HG03575 (cell line): Measurements from ENCODE around the gene CCDC34.

ENCODE experiments used
- ATAC-seq: cut with Tn5 transposase; IDR thresholded peaks from one replicate; pipeline ENCODE4 v1.9.1; 2021; ENCODE audit not compliant: unreplicated experiment, insufficient number of reproducible peaks, low FRiP score; ENCODE audit errors: extremely low read depth

The CCDC34 gene, protein sequence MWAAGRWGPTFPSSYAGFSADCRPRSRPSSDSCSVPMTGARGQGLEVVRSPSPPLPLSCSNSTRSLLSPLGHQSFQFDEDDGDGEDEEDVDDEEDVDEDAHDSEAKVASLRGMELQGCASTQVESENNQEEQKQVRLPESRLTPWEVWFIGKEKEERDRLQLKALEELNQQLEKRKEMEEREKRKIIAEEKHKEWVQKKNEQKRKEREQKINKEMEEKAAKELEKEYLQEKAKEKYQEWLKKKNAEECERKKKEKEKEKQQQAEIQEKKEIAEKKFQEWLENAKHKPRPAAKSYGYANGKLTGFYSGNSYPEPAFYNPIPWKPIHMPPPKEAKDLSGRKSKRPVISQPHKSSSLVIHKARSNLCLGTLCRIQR

DNA sequence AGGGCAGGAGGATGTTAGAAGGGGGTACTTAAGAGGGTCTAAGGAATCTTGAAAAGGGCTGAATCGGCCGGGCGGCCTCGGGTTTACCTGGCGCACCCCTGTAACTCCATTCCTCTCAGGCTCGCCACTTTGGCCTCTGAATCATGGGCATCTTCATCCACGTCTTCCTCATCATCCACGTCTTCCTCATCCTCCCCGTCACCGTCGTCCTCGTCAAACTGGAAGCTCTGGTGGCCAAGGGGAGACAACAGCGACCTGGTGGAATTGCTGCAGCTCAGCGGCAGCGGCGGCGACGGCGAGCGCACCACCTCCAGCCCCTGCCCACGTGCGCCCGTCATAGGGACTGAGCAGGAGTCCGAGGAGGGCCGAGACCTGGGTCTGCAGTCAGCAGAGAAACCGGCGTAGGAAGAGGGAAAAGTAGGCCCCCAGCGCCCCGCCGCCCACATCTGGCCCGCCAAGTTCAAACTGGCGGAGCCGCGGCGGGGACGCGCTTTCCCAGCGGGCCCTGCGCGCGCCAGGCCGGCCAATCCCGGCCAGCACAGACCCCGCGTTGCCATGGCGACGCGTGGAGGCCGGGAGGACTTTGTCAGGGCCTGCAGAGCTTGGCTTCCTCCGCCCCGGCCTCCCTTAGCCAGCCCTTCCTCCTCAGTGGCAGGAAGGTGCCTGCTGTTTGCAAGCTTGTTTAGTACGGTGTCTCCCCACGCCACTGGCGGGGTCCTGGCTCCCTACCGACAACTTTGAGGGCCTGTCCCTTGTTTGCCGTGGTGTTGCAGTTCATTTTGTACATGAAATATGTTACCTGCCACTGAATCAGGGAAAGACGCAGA lies at the start of gene CCDC34:
CCDC34 (minus strand) TSS at position 467 of the 827 bp plus-strand sequence; CDS start at position 446, 21 bp downstream.
- ATAC-seq: peak; percentile 94

DNA sequence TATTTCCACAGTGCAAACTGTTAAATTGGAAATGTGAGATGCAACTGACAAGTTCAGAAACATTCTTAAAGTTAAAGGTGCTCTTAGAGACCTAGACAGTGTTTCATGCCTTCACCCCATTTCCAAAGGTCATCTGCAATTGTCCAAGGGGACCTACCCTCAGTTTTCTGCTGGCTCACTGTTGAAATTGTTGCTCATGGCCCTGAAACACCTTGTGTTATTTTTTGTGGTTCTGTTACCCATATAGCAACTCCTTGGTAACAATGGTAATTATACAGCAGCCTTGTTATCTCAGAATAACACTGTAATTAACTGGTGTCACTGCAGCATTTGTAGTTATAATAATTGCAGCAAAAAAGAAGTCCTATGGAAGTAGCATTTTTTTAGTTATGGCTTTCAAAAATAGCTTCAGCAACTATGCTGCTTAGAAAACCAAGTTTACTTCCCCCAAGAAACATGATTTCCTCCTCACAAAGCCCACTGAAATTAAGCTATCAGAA lies 49.2 kb upstream of the CCDC34 start:
- ATAC-seq: no peak

DNA sequence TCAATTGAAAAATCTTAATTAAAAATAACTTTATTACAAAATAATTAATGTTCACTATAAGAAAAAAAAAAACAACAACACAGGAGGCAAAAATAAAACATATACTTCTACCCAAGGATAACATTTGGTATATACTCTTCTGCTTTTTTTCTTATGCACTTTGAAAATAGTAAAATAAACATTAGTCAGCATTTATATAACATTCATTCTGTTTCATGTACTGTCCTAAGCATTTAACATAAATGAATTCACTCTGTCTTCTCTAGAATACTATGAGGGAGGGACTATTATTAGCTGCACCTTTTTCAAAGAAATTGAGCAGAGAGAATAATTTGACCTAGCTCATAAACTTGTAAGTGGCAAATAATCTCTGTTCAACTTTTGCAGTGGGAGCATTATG lies 48.3 kb upstream of the CCDC34 start:
- ATAC-seq: no peak

DNA sequence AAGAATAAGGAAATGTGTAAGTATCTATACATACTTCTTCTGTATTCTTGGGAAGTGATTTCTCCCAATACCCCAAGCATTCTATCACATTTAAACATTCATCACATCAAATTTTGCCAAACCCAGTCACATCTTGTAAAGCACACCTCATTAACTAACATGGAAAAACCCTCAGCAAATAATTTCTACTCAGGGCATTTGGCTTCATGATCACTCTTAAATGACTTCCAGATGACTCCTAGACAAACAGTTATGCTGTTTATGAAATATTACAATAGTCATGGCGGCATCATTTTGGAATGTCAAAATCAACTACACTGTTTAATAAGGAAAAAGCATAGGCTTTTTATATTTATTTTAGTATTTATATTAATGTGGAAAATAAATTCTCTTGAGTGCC lies 47.3 kb upstream of the CCDC34 start:
- no peak for ATAC-seq

DNA sequence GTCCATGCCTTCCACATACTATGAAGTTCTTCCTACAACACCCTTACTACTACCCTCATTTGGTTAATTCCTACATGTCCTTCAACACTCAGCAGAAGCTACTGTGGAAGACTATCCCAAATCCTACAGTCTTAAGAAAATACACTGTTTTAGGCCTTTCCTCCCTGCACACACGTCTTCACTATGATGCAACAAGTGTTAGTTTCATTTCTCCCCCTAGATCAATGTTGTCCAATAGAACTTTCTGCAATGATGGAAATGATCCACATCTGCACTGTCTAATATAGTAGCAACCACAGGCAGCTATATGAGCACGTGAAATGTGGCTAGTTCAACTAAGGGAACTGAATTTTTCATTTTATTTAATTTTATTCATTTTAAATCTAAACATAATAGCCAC lies 46.7 kb upstream of the CCDC34 start:
- ATAC-seq: no peak

DNA sequence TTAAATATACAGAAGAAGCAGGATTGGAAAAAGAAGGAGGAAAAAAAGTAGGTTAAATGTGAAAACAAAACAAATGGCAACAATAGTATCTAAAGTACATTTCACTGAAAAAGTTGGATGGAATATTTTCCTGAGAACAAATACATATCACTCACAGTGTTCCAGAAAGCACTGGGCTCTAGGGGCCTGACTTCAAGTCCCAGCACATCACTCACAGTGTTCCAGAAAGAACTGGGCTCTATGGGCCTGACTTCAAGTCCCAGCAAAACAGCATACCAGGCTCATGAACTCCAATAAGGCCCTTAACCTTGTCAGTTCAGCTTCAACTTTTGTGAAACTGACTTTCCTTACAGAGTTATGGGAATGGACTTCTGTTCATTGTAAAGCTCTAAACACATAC lies 46.0 kb upstream of the CCDC34 start:
- no peak for ATAC-seq

DNA sequence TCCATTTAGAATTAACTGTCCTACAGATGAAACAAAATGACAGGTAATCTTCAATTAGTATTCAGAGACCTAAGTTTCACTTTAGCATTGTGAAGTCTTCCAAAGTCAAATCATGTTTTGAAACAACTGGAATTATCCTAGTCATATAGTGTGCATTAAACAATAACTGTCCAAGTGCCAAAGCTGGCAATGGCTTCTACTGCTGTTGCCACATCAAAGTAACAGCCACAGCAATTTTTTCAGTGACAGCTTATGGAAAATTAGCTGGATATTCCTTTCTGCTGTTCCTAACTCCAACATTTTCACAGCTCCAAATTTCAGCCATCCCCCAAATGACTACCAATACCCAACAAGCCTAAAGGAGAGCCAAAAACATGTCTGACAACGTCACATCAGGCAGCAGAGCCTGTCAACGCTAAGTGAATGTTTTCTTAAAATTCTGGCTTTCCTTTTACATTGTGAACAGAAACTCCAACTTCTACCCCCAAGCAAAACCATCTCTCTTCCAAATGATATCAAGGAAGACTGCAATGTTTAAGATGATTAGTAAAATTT lies 45.3 kb upstream of the CCDC34 start:
- ATAC-seq: no peak

DNA sequence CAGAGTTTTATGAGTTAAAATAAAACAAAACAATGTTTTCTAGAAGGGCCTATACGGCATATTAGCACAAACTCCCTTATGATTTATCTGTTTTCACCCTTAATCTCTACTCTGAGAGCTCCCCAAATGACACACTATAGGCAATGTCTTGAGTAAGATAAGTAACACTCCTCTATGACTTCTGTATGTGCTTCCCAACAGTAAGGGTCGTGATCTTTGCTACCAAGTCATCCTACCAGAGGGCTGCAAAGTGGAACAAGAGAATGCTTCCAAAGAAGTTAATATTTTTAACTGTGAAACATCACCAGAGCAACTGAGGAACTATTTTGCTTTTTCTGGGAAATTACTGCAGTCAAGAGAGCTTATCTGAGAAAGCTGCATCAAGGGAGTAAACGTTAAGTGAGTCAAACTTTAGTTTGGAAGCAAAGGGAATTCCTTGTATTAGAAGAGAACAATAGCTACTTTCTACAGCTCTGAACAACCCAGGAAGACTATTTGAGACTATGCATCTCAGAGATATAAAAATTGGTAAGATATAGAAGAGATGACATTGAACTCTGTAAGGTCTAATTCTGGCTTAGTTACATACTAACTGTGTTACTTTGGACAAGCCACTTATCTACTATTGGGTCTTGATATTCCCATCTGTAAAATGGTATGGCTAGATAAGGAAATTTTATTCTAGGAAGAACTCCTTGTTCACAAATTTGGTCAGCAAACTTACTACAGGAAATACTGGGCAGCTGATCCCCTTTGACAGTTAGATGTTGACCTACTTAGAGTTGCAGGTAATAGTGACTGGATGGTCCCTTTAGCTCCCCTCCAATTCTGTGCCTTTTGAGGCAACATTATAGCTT lies 43.7 kb upstream of the CCDC34 start:
- no peak for ATAC-seq

DNA sequence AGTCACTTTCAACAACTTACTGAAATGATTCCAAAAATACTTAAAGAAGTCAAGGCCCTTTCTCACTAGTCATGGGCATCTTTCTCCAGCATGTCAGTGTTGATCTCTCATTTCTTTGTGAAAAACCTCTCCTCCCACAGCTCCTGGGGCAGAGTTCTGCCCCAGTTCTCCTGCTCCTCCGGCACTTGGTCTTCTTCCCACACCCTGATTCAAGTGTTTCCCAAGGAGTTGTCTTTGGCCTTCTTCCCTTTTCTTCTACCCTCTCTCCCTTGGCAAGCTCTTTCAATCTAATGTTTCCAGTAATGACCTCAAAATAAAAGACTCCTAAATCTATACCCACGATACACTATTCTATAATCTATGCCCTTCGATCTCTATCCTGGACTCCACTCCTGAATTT lies 42.1 kb upstream of the CCDC34 start:
- ATAC-seq: no peak

DNA sequence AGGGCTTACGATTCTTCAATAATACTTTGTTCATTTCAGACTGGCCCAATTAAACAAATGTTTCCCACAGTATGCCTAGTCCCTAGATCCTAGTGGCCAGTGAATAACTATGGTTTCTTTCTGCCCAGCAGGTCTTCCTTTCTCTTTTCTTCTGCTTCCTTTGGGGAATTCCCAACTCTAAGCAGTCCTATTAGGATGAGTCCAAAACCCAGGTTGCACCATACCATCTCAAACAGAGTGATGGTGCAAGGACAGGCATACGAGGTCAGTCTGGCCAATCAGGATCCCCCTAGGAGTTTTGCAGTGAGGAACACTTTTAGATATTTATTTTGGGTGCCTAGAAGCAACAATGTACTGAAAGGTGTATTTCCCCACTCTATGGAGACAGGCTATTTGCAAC lies 41.4 kb upstream of the CCDC34 start:
- ATAC-seq: no peak

DNA sequence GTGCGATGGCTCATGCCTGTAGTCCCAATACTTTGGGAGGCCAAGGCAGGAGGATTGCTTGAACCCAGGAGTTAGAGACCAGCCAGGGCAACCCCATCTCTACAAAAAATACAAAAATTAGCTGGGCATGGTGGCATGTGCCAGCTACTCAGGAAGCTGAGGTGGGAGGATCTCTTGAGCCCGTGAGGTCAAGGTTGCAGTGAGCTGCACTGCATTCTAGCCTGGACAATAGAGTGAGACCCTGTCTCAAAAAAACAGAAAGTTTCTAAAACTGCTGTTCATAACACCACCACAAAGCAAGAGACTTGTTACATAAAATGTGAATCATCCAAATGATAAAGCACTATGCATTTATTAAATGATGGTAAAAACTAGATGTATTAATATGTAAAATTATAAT lies 40.2 kb upstream of the CCDC34 start:
- no peak for ATAC-seq

DNA sequence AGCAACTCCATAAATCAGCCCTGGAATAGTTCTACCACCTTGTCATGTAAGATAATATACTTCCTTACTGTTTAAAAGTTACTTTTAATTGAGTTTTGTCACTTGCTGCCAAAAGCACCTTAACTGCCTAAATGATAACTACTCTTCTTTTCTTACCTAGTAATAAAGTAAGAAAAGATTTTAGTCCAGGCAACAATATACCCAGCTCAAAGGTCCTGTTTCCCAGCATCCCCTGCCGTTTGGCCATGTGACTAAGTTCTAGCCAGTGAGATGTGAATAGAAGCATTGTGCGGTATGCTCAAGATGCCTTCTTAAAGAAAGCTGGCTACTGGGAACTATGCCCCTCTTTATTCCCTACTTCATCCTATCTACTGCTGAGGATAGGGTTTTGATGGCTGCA lies 39.4 kb upstream of the CCDC34 start:
- ATAC-seq: no peak

DNA sequence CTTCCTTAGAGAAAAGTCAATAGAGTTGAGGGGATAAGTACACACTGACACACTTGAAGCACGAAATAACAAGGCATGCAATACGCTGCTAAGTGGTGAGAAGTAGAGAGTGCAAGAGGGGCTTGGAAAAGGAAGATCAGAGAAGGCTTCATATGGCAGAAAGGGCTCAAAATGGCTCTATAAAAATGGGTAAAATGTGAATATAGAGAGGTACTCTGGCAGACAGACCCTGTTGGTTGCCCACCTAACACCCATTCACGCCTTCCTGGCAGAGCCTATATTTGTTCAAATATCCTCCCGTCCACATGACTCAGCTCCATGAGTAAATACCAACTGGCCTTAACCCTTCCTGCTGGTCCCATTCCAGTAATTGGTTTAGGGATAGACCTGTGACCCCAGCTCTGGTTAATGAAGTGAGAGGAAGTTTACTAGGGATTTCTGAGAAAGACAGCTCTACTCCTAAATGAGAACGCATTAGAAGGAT lies 38.9 kb upstream of the CCDC34 start:
- ATAC-seq: no peak

DNA sequence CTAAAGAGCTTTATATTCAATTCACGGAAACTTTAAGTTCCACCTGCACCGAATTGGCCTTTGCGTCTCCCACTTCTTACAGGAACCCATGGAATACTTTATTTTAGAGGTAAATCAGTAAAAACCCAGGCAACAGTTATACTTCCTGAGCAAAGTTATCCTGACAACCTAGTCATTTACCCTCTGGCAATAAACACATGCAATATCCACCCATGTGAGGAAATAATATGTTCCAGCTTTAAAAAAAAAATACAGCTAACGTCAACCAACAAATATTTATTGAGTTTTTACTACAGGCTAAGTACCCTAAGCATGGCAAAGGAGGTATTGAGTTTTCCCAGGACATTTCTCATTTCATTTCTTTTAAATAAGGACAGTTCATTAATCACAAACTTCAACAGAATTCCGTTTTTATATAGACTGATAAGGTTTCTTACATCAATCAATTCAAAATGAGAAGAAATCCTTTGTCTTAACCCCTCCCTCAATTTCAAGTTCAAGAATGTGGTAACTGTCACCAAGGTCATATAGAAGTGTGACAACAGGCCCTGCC lies 38.3 kb upstream of the CCDC34 start:
- ATAC-seq: no peak

DNA sequence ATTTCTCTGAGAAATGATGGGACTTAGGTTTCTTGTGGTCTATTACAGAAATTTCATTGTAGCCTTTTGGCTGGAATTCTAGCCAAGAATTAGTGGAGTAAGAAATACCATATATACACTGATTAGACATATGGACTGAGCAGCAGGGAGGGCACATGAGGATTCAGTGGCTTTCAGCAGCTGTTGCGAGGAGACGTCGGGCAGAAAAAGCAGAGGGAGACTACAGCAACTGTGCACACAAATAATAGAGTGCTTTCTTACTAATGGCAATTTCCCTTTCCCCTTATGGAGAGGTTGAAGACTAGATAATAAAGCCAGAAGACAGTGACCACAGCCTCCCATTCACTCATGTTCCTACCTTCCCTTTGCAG lies 35.4 kb upstream of the CCDC34 start:
- ATAC-seq: no peak

DNA sequence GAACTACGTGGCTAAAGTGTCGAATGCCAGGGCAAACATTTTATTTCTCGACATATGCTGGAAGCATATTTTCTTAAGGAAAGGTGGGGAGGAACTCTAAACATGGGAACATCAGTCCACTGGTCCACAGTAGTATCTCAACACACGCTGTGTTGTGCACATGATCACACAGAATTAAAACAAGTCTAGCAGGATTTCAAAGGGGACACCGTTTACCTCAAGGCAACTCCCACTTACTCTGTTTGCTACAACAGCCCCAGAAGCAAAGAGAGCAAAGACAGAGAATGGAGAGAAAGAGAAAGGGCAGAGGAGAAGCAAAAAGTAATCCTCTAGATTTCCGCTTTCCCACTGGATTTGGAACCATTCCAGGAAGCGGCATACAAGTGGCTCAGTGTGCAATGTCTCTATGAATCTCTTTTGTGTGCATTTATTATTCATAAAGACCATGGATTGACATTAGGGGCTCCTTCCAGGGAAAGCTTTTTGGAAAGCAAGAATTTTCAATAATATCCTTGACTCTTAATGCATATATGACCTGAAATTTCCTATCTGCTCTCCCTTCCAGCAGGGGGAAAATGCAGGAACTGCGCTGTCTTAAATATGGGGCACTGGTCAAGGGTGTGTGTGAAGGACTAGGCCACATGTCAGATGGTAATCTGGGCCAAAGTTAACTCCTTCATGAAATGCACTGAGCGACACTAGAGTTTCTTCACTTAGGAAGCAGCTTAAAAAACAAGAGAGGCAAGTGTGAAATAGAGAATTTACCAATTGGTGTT lies 34.8 kb upstream of the CCDC34 start:
- ATAC-seq: no peak

DNA sequence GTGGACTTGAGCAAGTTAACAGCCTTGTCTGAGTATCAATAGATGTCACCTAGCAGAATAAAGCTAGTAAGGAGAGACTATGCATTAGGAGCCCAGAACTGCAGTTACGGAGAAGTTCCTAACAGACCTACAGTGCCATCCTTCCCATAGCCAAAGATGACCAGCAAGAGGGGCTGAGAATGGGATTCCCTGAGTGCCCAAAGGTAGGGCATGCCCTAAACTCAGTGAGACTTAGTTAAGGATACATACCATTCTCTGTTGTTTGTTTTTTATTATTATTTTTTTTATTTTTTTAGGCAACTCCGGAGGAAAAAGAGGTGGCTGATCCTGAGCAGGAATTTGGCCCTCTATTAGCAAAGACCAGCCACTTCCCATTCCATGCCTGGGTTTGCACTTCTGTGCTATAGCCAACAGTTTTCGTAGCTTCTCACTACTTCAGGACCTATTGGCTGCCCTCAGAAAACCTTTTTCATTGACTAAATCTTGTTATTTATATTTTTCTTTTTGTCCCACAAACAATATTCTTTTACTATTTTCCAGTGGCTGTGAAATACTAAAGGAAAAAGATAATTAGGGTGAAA lies 33.3 kb upstream of the CCDC34 start:
- no peak for ATAC-seq
